Purkinje cell (primary cell): ENCODE data around the gene SKIC3. TPM values are rescaled to one million over a fixed set of nuclear protein-coding genes. Genes with fewer than 3 reads are reported as not detected.

Experiments used
- polyA plus RNA-seq: library from polyadenylated mRNA; unstranded; fragments of >200 nt; fragmentation: Nextera tagmentation; gene quantifications from 2 replicates; pipeline ENCODE4 v1.2.1, GENCODE V29; 2014

Gene SKIC3
- 127 and 189 TPM in 2 replicates for polyA plus RNA-seq

DNA sequence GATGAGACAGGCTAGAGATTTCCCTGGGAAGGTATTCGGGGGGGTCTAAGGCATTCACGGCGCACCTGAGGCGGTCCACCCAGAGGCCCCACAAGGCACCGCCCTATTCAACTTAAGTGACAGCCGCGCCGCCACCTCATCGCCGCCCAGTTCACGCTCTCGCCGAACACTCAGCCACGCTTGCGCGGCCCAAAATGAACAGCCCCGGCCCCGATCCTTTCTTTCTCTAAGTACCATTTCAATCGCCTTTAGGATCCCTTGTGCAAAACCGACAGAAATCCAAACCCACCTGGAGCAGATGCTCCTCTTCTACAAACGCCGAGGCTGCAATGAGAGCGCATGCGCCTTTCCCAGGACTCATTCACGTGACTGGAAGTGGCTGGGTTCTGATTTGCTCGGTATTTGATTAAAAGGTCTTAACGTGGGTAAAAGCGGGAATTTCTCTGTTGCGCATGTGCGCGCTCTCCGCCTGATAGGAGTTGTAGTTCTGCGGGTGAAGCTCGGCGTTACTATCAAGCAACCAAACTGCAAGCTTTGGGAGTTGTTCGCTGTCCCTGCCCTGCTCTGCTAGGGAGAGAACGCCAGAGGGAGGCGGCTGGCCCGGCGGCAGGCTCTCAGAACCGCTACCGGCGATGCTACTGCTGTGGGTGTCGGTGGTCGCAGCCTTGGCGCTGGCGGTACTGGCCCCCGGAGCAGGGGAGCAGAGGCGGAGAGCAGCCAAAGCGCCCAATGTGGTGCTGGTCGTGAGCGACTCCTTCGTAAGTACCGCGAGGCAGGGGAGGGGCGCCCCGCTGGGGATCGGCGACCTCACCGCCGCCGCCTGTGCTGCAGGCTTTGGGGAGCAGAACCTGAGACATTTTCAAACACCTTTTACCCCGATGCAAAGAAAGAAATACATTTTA is at the start of gene SKIC3, which contains the start of gene ARSK:
TSS of gene SKIC3 (minus strand) at position 331 of the 902 bp plus-strand sequence. CDS start 7,827 bp downstream, outside the sequence.
TSS of gene ARSK (plus strand) at position 455 of the 902 bp plus-strand sequence. CDS start at position 633, 178 bp downstream.

Other genes with a start within 250 kb of the SKIC3 start
- 19.6 and 22.3 TPM in 2 replicates for gene FAM81B, start 163.6 kb downstream of the SKIC3 start, polyA plus RNA-seq
- 23.9 and 26.6 TPM in 2 replicates for gene ARSK, start 124 bp upstream of the SKIC3 start, polyA plus RNA-seq
- 0.58 TPM in 1 of 2 replicates, not detected in the other for gene GPR150, start 65.1 kb upstream of the SKIC3 start, polyA plus RNA-seq
- 11.6 and 14.8 TPM in 2 replicates for gene RFESD, start 91.8 kb upstream of the SKIC3 start, polyA plus RNA-seq
- 0.62 and 3.4 TPM in 2 replicates for gene SPATA9, start 128.0 kb upstream of the SKIC3 start, polyA plus RNA-seq
- gene RHOBTB3, start 176.4 kb upstream of the SKIC3 start, polyA plus RNA-seq: 20.4 and 27.7 TPM in 2 replicates